HG03354 (cell line): ENCODE measurements around the gene DNM1.
"Not testable (repeated sequence)": the region's sequence is repeated elsewhere in the genome, so short reads cannot be mapped to it uniquely, and the experiment has no call there.

Source experiments
- ATAC-seq: cut with Tn5 transposase; IDR thresholded peaks from one replicate; pipeline ENCODE4 v1.9.1; 2021; ENCODE audit warnings: mild to moderate bottlenecking; ENCODE audit not compliant: unreplicated experiment, poor library complexity, severe bottlenecking

The DNM1 gene

DNA sequence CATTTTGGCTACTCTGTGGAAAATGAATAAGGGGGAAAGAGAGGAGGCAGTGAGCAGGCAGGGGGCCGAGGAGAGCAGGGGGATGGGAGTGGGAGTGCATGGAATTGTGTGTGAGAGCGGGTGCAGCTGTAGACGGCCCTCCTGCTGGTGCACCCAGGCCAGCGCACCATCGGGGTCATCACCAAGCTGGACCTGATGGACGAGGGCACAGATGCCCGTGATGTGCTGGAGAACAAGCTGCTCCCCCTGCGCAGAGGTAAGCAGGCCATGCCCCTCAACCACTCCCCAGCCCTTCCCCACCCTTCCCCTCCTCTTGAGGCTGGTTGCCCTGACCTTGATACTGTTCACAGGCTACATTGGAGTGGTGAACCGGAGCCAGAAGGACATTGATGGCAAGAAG lies 16.7 kb downstream of the DNM1 start:
- no peak for ATAC-seq

DNA sequence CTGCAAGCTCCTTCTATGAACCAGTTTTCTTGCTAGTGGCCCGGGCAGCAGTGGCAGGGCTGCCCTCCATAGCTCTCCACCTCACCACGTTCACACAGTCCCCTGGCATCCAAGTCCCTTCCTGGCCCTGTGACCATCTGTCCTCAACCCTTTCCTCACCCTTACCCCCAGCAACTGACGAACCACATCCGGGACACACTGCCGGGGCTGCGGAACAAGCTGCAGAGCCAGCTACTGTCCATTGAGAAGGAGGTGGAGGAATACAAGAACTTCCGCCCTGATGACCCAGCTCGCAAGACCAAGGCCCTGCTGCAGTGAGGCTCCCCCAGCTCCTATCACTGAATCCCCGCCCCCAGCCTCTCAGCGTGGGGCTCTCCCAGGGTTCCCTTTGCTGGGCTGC lies 18.8 kb downstream of the DNM1 start:
- no peak for ATAC-seq

DNA sequence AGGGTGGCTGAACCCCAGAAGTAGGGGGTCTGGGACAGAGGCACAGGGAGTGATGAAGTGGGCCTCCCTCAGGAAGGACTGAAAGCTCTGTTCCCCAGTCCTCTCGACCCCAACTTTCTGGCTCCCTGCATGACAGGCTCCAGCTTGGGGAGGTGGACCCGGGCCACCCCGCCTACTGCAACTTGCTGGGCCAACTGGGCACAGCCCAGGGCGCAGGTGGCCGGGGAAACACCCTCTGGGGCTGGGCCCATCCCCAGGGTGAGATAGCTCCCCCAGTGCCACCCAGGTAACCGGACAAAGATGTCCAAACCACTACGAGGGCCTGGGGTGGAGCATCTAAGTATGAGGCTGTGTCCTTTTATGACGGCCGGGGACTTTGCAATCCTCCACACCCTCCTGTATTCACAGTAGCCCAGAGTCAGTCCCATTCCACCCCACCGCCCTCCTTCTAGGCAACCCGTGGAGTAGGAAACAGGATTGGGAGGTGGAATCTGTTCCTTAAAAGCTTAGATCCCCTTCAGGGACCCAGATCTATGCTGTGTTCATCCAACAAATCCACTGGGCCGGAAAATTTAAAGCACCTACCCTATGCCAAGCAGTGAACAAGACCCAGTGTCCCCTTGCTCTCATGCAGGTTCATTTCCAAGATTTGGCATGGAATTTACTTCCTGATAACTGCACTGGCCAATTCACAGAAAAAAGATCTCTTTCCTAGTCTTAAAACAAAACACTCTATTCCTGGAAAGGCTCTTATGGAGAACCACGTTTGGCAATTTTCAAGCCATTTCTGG lies 19.9 kb downstream of the DNM1 start:
- ATAC-seq: no peak

DNA sequence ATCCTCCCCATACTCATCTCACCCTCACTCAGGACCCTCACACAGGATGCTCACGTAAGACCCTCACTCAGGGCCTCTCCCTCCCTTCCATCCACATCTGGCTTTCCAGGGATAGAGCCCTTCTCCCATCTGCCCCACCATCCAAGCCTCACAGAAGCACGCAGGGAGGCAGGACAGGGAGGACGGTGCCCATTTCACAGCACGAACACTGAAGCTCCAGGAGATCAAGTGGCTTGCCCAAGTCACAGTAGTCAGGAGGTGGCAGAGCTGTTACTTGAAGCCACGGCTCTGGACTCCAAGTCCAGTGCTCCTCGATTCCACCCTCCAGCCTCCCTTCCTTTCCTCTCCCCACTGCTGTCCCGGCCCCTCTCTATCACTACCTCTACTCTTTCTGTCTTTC lies 21.7 kb downstream of the DNM1 start:
- ATAC-seq: no peak

DNA sequence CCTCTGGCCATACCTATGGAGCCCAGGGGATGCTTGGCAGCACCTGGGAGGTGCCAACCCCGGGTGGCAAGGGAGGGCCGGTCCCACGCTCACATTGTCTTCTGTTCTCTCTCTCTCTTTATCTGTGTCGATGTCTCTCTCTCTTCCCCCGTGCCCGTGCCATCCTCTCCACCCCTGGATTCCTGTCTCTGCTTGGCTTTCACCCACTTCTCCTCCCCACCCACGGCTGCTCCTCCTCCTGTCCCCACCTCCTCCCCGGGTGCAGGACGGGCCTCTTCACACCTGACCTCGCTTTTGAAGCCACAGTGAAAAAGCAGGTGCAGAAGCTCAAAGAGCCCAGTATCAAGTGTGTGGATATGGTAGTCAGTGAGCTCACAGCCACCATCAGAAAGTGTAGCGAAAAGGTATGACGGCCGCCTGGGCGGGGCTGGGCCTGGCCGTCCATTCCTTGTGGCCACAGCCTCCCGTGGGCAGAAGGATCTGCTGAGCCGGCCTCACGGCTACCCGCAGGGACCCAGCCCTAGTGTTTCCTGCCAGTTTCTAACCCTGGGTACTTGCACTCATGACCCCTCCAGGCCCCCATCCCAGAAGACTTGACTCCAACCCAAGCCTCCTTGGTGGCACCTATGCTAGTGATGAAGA lies 22.7 kb downstream of the DNM1 start:
- ATAC-seq: no peak

DNA sequence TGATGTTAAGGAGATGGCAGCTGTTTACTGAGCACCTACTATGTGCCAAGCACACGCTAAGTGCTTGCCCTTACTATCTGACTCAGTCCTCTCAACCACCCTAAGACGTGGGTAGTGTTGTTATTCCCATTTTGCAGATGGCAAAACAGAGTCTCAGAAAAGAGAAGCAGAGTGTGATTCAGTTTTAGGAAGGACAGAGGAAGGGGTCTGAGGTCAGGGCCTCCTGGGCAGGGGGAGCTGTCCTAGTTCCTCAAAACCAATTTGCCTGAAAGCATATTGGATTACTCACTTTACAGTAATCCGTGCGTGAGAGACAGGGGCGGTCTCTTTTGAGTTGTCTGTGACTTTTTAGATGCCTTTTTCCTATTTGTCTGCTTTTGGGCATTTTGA lies 23.2 kb downstream of the DNM1 start:
- no peak for ATAC-seq

DNA sequence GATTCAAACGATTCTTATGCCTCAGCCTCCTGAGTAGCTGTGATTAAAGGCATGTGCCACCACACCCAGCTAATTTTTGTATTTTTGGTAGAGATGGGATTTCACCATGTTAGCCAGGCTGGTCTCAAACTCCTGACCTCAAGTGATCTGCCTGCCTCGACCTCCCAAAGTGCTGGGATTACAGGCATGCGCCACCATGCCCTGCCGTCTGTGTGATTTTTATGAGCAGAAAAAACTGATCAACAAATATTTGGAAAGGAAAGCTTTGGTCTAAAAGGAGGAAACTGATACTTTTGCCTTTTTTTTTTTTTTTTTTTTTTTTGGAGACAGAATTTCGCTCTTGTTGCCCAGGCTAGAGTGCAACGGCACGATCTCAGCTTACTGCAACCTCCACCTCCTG lies 27.7 kb downstream of the DNM1 start:
- ATAC-seq: not testable (repeated sequence)

DNA sequence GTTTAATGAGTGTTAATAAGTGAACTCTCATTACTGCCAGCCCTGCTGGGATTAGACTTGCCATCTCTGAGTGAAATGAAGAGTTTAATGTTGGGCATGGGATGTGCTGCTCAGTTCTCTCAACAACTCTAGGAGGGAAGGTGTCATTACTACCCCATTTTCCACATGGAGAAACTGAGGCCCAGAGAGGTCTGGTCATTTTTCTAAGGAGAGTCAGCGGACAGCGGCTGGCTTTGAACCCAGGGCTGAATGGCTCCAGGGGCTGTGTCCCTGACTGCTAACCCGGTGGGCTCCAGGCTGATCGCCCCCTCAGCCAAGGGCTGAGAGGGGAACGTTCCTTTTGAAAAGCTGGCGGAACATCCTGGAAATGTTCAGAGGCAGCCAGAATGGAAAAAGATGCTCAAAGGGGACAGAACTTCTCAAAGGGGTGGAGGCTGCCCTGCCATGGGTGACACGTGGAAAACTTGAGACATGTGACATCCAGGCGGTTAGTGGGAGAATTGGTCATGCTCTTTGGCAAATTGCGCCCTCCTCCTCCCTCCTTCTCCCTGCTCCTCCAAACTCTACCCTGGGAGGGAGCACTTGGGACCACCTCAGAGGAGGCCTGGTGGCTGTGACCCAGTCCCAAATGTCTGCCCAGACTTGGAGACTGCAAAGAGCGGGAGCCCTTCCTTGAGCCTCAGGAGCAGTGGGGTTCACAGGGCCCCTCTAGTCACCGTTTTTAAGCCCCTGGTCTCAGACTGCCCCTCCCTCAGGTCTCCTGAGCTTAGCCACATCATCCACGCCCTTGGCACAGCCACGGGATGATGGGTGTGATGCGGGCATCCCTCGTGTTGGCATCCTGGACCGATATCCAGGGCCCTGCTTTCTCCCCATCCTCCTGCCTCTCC lies 28.7 kb downstream of the DNM1 start:
- ATAC-seq: no peak

DNA sequence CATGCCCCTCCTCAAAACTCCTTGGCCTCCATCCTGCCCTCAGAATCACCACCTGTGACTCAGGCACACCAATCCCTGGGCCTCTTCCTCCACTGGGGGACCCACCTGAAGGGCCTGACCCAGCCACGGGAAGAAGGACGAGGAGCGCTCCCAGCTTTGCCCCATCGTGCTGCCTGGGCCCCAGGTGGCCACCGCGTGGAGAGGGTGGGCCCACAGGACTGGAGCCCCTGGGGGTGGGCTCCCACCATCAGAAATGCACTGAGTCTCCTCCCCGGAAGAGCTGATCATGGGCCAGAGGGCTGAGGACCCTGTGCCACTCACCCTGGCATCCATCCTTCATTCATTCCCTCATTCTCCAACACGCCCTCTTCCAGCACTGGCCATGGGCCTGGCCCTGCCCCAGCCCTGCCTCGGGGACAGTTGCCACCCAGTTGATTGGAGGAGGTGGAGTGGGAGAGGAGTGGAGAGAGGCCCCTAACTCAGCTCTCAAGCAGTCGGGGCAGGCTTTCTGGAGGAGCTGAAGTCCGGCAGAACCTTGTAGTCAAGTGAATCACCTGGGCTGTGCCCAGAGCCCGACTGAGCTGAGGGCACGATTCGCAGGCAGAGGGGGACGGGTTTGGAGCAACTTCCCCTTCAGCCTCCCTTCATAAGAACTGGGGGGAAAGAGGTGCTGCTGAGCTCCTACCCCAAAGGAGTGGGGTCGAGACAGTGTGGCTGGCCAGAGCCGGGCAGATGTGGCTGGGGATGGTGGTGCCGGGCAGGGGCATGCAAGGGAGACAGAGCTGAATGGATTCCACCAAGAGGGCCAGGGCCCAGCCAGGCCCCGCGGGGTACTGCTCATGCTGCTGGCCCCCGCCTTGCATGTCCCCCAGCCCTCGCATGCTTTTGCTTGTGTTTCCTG lies 29.6 kb downstream of the DNM1 start:
- no peak for ATAC-seq

DNA sequence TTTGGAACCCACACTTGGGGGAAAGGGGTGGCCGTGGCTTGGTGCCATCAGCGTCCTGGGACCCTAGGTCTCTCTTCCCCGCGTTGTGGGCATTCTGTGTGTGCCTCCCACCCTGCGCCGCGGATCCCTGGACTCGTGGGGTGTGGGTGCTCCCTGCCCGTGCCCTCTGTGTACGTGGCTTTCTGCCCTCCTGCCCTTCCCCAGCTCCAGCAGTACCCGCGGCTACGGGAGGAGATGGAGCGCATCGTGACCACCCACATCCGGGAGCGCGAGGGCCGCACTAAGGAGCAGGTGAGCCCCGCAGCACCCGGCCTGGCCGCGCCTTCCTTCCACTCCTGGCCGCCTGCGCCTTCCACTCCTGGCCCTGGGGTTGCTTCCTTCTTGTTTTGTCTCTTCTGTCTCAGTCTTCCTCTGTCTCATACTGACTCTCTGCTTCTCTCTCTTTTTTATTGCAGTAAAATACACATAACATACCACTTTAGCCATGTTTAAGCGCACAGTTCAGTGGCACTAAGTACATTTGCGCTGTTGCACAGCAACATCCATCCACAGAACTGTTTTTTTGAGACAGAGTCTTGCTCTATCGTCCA lies 30.7 kb downstream of the DNM1 start:
- ATAC-seq: no peak

DNA sequence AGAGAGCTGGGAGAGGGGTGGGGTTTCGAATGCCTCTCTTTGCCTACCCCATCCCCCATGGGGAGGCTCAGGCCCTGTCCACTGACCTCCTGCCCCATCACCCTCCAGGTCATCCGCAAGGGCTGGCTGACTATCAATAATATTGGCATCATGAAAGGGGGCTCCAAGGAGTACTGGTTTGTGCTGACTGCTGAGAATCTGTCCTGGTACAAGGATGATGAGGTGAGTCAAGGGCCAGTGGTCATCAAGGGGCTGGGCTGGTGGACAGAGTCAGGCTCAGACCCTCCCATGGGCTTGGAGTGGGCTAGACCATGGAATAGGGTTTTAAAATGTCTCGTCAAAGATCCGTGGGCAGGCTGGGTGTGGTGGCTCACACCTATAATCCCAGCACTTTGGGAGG lies 38.9 kb downstream of the DNM1 start:
- ATAC-seq: no peak

DNA sequence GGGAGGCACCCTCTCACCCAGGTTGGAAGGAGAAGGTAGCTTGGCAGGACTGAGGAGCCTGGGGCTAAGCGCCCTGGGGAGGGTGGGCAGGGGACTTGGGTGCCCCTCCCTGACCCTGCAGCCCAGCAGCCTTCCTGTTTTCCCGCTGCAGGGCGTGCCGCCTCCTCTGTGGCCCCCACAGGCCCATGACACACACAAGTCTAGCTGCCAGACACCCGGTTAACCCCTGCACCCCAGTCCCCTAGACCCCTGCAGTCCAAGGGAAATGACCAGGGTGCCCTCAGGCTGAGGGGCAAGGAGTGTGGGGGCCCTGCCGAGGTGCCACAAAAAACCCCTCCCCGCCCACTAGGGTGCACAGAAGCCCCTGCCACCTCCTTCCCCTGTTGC lies 39.6 kb downstream of the DNM1 start:
- no peak for ATAC-seq

DNA sequence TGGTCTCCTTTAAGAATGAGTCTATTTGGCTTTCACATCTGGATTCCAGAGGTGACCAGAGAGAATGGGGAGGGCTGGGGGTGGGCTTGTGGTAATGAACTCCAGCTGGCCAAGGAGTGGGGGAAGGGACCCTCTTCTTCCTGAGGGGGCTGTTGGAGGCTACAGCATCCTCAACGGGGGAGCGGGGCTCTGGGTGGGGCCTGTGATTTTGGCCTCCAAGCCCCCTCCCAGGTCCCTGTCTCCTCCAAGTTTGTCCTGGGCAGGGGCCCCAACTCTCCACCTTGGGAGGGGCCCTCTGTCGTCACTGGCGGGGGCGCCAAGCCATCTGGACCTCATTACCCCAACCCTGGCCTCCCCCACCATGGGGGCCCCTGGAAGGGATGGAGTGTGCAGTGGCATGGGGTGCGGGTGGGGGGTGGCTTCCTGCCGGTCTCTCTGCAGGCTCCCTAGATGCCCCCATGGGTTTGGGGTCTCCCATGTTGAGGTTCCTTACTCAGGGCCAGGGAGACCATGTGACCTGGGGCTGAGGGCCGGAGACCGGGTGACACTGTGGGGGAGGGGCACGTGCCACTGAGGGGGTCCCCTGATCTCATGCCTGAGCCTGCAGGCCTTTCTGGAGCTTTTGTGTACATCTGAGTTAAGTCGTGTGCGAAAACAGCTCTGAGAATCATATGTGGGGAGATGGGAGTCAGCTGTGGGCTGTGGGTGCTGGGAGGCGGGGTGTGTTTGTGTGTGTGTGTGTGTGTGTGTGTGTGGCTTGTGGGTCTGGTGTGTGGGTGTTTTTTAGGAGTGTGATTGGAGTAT lies 40.2 kb downstream of the DNM1 start:
- no peak for ATAC-seq

DNA sequence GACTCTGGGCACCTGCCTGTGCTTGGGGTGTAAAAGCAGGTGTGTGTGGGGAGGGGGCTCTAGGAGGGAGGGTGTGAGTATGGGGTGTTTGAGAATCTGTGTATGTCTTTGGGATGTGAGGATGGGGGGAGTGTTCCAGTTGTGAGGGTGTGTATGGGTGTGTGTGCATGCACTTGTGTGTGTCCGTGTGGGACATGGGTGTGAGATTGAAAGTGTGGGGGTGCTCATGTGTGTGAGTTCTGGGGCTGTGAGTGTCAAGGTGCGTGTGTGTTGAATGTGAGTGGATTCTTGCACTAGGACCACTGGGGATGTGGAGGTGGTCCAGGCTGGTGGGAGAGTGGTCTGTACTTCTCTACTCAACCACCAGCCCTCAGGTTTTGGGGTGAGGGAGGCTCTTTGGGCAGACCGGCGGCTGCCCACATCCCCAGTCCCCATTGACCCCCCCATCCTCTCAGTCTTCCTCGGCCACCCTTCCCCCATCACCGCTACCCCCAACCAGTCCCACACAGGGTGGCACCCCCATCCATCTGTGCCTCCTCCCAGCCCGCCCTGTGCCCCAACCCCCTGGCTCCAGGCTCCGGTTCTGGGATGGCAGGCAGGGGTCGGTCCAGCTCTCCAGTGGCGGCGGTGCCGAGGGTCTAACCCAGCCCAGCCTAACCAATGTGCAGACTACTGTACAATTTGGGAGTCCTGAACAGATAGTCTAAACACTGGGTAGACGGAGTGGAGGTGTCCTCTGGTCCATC lies 41.1 kb downstream of the DNM1 start:
- ATAC-seq: no peak

DNA sequence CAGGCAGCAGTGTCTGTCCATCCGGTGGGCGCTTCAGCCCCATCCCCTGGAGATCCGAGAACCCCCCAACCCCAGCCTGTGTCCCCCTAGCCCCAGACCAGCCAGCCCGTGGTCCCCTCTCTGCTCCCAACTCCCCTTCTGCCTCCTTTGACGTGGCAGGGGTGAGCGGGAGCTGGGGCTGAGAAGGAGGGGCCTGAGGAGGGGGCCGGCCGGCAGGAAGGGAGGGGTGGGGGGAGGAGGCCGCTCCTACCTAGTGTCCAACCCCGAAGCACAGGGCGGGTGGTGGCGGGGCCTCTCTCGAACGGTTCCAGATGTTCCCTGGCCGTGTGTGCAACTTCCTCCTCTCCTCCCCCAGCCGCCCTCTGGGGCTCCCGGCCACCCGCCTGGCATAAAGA lies 41.7 kb downstream of the DNM1 start:
- ATAC-seq: no peak

DNA sequence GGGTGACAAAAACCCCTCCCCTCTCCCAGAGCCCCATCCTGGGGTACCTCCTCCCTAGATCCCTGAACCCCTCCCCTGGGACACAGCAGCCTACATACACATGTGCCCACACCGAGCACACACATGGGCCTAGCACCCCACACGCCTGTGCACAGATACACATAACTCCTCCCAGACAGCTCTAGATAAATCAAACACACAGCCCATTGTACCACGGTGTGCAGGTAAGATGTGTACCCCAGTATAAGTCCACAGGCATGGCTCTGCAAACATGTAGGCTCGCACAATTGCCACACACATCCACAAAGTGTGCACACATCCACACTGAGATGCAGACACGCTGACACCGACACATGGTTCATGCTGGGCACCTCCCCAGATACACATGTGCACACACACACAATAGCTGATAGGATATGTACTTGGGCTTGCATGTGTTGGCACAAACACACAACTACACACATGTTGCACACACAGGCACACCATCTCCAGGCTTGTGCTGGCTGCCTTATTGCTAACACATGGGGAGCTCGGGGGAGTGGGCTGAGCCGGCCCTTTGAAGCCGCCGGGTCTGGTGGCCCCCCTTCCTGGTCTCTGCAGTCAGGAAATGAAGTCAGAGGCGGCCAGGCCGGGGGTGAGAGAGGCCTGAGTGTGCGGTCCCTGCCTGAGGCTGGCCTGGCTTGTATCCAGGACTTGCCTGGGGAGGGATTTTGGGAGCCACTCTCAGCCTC lies 42.4 kb downstream of the DNM1 start:
- ATAC-seq: no peak

DNA sequence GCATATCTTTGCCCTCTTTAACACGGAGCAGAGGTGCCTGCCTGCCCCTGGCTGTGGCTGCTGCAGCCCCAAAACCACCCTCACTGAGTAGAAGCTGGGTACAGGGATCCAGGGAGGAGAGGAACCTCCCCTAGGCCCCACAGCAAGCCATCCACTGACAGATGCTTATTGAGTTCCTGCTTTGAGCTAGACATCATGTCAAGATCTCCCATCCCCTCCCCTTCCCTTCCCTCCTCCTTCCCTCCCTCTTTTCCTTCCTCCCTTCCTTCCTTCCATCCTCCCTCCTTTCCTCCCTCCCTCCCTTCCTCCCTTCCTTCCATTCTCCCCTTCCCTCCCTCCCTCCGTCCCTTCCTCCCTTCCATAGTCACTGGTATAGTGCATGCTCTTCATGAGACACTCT lies 43.3 kb downstream of the DNM1 start:
- ATAC-seq: no peak
